ENCODE results near the gene SPHK1.

- TF ChIP-seq CTCF (IDR thresholded peaks at IDR 0.05): no peak
- TF ChIP-seq POLR2AphosphoS5 (IDR thresholded peaks at IDR 0.05): no peak
- TF ChIP-seq EP300 (IDR thresholded peaks at IDR 0.05): no peak
Measured at GRCh38 chr17:76379275-76379641, 5.2 kb upstream of the SPHK1 start.
